NCI-H526 (cell line): ENCODE measurements around the gene CREB1.
"Not testable (repeated sequence)": the region's sequence is repeated elsewhere in the genome, so short reads cannot be mapped to it uniquely, and the experiment has no call there.

Experiments used
- DNase-seq, 2 experiments: peaks; one replicate each; lab custom pipeline; 2025; lab: John Stamatoyannopoulos, UW

Gene CREB1

DNA sequence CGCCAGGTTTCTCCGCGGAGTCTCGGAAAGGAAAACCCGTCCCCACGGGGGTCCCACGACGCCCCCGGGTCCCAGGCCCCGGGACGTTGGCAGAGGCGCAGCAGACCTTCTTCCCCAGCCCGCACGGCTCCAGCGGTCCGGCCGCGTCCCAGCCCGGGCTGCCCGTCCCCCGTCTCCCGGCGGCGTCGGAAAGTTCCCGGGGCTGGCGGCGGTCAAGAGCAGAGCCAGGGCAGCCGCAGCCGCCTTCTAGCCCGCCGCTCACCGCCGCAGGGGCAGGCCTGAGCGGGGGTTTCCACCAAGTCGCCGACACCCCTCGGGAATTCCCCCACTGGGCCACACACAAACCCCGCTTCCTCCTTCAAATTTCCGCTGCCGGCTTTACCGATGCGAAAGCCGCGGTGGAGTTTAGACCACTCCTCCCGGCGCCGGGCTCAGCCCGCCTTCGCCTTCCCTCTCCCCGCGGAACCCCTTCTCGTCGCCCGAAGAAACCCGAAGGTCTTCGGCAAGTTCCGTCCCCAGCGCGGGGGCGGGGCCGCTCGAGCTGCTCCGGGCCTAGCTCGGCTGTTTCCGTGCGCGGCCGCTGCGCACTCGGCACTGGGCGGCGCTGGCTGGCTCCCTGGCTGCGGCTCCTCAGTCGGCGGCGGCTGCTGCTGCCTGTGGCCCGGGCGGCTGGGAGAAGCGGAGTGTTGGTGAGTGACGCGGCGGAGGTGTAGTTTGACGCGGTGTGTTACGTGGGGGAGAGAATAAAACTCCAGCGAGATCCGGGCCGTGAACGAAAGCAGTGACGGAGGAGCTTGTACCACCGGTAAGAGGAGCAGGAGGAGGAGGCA is at the start of gene CREB1:
TSS of gene CREB1 (plus strand) at position 633 of the 830 bp plus-strand sequence. CDS start 25,674 bp downstream, outside the sequence.
- DNase-seq = peak; percentile 89 to 97

DNA sequence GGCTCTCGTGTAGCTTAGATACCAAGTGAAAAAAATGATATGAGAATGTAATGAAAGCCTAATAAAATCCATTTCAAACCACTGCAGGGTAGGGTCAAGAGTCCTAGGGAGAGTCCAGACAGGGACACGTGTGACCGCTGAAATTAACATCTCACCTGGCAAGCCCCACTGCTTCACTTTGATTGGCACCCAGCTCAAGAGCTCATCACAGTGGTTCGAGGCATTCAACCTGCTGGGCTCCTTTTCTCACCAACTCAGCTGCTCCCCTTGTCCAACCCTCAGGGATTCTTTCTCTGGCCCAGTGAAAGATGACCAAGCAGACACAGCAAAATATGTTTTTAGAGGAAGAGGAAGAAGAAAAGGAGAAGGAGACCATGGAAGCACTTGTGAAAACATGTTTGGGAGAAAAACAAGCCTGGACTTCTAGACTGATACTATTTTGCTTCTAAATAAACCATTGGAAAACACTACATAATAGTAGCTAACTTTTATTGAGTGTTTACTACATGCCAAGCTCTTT is 49.2 kb upstream of the CREB1 start:
- DNase-seq = no peak

DNA sequence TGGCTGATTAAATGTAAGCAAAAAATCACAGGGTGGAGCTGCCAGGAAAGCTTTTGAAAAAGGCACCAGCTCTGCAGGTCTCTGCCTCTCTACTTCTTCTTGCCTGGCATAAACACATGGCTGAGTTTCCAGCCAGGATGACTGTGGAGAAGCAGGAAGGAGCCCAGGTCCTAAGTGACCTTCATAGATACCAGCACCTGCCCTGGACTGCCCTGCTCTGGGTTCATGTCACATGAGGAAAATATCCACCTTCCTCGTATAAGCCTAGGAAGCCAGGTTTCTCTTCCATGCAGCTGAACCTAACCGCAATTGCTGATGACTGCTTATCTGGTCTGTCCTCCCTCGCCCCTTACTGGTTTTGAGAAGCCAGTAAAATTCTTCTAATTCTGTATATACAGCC is 47.8 kb upstream of the CREB1 start:
- no peak for DNase-seq

DNA sequence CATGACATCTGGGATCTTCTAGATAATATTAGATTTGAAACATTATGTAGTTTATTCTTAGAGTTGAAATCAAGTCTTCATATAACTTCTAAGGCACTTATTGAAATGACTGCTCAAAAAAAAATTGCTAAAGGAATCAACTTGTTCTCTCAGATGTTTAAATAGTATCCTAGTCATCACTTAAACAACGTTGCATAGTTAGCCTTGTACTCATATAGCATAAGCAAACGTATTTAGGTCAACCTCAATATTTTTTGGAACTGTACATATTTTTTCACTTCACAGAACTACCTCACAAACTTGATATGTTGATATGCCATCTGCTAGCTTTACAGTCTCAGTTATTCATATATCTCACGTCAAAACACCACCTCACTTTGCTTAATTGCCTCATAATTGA is 47.1 kb upstream of the CREB1 start:
- DNase-seq = no peak

DNA sequence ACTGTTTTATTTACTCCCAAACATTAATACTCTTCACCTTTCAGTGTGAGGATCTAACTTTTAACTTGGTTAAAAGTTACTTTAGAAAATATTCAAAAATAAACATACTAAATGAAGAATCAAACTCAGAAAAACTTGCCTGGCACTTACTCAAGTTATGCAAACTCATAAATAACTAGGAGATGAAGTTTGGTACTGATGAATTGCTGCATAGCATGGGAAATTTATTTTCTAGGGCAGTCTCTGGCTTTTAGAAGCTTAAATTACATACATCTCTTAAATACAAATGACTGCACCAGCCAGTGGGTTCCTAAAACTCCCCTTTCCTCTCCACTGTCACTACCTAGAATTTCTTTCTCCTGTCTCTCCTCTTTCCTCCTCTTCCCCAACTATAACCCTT is 46.7 kb upstream of the CREB1 start:
- no peak for DNase-seq

DNA sequence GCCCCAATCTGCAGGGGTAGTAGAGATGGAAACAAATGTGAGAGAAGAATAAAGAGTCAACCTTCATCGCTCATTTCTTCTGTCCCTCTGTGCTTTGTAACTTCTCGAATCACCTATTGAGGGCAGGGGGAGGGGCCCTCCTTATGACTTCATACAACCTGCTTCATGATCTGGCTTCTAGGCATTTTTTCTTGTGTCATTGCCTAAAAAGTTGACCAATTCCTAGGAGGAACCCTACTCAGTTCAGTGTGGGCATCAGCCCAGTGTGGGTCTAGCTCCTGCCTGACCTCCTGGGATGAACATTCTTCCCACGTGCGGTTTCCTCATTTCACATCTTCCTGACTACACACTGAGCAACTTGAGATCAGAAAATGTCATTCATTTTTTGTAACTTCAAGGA is 46.3 kb upstream of the CREB1 start:
- no peak for DNase-seq

DNA sequence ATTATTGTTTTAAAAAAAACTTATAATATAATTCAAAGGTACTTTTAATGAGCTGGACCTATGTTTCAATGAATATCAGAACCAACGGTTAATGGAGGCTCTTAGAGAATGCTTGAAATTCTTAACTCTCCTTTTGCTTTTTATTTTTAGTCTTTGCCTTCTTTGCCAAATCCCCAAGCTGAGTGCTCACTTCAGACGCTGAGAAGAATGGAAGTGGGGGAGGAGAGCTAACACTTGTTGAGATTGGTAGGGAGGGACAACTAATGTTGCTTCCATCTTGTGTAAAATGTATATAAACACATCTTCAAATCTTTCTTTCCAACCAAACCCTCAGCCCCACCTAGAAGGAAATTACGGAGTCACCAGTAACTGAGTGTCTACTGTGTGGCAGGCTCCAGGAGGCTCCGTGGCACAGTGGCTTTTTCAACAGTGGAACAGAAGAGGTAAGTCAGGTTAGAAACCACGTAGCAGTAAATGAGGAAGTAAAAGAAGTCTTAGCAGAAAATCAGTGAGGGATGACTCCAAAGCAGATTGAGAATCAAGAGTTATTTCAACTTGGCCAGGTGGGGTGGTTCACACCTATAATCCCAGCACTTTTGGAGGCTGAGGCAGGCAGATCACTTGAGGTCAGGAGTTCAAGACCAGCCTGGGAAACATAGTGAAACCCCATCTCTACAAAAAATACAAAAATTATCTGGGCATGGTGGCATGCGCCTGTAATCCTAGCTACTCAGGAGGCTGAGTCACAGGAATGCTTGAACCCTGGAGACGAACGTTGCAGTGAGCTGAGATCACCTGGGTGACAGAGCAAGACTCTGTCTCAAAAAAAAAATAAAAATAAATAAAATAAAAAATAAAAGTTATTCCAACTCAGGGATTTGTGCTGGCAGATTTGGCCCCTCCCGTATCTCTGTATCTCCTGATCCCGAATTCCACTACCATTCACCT is 45.0 kb upstream of the CREB1 start:
- no peak for DNase-seq

DNA sequence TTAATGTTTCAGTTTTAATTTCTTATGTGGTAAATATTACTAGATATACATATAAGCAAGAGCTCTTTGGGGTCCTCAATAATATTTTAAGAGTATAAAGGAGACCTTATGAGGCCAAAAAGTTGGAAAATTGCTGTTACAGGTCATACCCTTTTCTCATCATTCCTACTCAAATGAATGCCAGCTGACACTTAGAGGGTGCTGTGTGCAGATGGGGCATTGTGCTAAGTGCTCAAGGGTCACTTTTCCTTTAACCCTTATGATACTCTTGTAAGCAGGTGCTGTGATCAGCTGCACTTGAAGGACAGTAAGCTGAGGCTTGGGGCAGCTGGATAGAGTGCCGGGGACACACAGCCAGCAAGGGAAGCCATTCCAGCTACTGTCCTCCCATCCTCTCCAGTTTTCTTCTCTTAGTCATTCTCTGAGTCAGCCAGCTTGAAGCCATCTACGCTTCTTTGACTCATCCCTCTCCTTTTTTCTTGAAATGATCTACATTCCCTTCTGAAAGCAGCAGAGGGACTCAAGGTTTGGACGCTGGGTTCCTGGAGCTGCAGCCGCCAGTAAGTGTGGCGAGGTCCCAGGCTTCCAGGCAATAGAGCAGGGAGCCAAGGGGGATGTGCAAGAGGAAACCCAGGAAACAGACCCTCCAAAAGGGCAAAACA is 42.0 kb upstream of the CREB1 start:
- no peak for DNase-seq

DNA sequence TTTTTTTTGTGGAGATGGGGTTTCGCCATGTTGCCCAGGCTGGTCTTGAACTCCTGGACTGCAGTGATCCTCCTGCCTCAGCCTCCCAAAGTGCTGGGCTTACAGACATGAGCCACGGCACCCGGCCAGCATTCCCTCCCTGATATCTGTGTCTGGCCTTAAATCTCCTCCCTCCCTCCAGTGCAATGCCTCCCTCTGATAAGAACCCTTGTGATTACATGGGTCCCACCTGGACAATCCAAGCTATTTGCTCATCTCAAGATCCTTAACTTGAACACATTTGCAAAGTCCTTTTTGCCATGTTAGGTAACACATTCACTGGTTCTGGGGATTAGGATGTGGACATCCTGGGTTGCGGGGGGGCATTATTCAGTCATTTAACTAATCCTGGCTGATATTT is 40.5 kb upstream of the CREB1 start:
- no peak for DNase-seq

DNA sequence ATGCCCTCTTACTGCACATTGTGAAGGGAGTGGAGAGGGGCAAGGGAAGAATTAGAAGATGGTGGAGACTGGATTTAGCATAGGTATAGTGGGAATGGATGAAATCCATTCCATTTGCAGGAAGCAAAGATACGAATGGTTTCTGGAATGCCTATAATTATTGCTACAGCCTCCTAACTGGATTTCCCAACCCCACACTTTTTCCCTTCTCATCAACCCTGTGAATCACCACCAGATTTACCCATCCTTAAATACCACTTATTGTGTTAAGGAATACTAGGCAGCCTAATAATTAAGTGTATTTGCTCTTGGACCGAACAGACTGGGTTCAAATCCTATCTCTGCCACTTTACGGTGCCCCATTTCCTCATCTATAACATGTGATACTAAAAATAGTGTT is 39.3 kb upstream of the CREB1 start:
- no peak for DNase-seq

DNA sequence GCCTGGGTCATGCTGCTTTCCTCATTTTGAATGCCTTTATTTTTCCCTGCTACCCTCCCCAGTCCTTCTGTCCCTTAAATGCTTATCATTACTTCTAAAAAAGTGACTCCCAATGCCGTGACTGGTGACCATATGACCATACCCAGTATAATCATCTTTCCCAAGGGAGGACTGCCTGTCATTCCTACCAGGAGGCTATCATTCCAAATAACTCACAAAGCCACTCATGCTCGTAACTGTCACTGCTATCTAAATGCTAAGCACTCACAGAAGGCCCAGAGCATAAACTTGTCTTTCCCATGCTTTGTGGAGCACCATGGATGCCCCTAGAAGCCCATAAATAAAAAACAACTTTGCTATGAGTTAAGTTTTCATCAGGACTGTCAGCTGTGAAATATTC is 38.7 kb upstream of the CREB1 start:
- no peak for DNase-seq

DNA sequence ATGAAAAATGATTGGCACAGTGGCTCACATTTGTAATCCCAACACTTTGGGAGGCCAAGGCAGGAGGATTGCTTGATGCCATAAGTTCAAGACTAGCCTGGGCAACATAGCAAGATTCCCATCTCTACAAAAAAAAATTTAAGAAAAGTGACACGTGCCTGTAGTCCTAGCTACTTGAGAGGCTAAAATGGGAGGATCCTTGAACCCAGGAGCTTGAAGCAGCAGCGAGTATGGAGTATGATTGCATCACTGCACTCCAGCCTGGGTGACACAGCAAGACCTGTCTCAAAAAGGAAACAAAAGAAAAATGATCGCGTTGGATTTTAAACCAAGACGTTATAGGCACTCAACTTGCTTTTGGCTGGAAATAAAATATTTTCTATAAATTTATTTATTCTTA is 37.8 kb upstream of the CREB1 start:
- no peak for DNase-seq

DNA sequence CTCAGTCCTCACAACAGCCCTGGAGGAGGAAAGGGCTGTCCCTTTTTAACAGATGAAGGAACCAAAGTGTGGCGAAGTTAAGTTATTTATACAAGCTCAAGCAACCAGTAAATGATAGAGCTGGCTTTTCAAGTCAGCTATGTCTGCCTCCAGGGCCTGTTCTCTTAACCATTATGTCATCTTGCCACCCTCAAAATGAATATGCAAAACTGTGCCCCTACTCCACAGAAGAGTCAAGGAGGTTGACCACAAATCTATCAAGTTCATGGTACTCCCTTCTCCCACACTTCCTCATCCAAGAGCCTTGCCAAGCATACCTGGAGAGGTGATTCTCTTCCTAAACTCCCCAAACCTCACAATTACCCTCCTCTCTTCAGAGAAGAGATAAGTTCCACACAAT is 37.3 kb upstream of the CREB1 start:
- peak in 1 of 2 experiments; percentile 16 for DNase-seq

DNA sequence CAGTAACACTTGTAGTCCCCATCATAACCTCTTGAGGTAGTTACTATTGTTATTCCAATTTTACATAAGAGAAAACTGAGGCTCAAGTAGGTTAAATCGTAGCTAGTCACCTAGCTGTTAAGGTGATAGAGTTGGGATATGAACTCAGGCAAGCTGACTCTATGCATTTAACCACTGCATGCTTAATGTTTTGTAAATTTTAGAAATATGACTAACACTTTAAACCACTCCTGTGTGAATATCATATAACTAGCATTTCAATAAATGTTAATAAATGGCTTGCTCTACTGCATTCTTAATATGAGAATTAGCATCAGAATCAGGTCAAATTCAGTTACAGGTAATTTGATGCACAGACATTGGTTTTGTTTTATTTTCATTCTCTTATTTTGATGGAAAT is 35.6 kb upstream of the CREB1 start:
- DNase-seq = no peak

DNA sequence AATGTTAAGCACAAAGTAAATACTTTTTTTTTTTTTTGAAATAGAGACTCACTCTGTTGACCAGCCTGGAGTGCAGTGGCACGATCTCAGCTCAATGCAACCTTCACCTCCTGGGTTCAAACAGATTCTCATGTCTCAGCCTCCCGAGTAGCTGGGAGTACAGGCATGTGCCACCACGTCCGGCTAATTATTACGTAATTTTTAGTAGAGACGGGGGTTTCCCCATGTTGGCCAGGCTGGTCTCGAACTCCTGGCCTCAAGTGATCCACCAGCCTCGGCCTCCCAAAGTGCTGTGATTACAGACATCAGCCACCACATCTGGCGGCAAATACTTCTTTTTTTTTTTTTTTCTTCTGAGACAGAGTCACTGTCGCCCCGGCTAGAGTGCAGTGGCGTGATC is 32.8 kb upstream of the CREB1 start:
- not testable (repeated sequence) for DNase-seq

DNA sequence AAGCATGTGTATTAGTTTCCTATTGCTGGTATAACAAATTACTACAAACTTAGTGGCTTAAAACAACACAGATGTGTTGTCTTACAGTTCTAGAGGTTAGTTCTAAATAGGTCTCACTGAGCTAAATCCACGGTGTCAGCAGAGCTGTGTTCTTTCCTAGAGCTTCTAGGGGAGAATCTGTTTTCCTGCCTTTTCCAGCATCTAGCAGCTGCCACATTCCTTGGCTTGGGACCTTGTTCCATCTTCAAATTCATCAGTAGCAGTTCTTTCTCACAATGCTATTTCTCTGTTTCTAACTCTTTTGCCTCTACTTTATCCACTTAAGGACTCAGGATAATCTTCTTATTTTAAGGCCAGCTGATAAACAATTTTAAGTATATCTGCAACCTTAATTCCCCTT is 32.2 kb upstream of the CREB1 start:
- no peak for DNase-seq

DNA sequence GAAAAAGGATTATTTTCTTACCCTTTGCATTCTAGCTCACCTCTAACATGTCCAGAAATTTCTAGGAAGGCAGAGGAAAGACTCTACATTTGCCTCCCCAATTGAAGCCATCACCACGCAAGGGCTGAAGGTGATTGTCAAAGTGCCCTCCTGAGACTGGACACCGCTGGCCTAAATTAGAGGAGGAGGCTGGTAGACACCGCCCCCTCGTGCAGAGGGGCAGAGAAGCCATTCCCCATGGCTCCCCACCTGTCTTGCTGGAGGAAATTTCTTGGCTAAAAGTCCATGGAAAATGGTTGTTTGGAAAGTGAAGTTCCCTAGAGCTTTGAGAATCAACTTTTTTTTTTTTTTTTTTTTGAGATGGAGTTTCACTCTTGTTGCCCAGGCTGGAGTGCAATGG is 31.3 kb upstream of the CREB1 start:
- DNase-seq = no peak

DNA sequence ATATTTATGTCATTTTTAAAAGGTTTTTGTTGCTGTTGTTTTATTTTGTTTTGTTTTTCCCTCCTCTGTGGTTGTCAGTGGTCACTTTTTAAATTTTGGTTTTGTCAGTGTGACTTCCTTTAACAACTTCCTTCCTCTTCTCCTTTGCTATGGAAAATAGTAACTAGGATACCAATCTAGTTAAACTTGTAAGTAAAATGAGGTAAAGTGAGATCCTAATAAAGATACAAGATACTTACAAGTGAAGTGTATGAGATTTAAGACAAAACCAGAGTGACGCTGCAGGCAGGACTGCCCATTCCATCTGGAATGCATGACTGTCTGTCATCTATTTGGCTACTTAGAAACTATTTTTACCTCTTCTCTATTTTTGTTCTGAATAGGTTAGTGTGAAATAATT is 30.6 kb upstream of the CREB1 start:
- DNase-seq = no peak

DNA sequence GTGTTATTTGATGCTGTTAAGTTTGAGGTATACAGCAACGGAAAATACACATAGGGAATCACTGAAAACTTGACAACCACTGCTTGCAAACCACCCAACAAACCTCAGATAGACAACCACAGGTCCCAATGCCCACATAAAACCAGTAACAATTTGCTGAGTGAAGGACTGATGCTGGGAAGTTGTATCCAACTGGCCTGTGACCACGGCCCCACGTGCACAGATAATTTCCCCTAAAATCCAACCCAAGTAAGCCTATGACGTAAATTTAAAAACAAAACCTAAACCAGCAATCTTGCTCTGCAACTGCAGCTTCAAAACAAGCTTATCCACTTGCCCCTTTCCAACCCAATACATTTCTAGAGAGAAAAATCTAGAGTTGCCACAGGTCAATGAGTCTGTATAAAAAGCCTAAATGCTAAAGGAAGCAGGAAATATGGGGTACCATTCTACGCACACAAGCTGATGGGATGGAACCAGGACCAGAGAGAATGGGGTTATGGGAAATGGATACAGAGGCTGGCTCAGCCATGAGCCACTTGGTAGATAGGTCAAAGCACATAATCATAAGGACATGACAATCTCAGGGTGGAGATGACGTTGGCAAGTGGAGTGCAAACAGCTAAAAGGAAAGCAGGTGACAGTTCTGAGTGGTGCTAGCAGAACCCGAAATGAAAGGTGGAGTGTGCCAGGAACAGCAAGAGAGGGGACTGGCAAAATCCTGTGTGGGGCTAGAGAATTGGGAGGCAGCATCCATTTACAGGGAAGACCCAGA is 27.8 kb upstream of the CREB1 start:
- no peak for DNase-seq

DNA sequence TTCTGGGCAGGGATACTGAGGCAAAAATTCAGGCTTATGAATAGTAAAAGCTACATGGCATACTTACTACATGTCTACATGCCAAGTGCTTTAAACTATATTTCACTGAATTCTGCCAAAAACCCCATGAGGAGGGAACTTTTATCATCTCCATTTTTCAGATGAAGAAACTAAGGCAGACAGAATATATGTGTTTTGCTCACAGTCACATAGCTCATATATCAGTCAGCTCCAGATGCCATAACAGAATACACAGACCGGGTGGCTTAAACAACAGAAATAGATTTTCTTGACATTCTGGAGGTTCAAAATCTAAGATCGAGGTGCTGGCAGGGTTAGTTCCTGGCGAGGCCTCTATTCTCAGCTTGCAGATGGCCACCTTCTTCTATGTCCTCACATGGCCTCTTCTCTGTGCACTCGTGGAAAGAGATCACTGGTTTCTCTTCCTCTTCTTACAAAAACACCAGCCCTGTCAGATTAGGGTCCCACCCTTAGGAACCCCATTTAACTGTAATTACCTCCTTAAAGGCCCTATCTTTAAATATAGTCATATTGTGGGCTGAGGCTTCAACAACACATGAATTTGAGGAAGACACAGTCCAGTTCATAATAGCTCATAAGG is 27.1 kb upstream of the CREB1 start:
- DNase-seq = no peak

DNA sequence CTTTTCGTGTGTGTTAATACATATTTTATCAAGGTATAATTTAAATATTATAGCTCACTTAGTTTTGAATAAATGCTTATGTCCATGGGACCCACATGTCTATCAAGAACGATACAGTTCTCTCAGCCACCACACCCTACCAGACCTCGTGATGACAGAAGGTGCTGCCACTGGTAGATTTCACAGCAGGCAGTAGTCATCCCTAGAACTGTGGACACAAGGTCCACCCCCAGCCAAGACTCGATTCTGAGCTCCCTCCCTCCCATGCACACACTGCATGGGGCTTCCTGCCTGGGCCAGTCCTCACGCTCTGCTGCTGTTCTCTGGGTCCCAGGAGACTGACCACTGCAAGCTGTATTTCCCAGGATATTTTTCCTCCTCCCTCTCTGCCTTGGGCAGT is 26.5 kb upstream of the CREB1 start:
- DNase-seq = no peak
